ENCODE data around the gene OCA2.

Gene OCA2

GRCh38 chr15:28006116-28006905 is 92.8 kb downstream of the OCA2 start:
- in situ Hi-C loops (cut with HindIII; ENCODE audit: low sequenced_read_pairs) = no loop called here
- TF ChIP-seq CTCF (IDR thresholded peaks at IDR 0.05; ENCODE audit: low read depth, low read length) = no peak
- DNase-seq (ENCODE audit: low read depth, low spot score) = no peak
- no peak overlapping the region for H3K4me3 ChIP-seq (ENCODE audit: low read depth, low read length)

GRCh38 chr15:28005004-28005527 is 94.0 kb downstream of the OCA2 start:
- no peak for DNase-seq (ENCODE audit: low read depth, low spot score)

DNA sequence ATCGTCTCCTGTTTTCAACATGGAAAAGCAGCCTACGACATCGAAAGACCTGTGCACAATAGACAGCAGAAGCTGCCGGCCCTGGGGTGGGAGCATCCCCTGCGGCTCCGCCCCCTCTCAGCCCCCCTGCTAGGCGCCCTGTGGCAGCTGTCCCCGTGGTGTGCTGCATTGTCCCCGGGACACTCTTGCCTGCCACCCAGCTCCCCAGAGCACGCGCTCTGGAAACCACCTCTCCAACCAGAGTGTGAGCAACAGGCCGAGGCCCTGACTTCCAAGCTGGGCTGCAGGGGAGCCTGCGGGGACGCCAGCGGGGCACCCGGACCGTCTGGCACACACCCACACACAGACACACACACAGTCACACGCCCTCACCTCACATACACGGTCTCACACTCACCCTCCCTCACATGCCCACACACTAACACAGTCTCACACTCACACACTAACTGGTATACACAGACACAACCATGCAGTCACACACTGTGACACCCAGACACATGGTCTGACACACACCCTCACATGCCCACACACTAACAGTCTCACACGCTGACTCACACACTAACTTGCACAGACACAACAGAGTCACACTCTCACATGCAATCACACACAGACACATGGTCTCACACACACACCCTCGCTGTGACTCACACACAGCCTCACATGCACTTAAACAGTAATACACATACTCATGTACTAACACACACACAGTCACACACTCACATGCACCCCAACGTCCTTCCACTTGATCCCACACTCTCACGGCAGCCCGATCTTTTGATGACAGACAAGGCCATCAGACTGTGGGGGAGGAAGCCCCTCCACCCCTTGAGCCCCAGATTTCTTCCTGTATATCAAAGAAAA is 94.7 kb downstream of the OCA2 start:
- in situ Hi-C loops (cut with HindIII; ENCODE audit: low sequenced_read_pairs) = no loop called here
- DNase-seq (ENCODE audit: low read depth, low spot score) = no peak
- no peak overlapping the region for H3K4me3 ChIP-seq (ENCODE audit: low read depth, low read length)
- no peak for TF ChIP-seq CTCF (IDR thresholded peaks at IDR 0.05; ENCODE audit: low read depth, low read length)

More at GRCh38 chr15:28005004-28005527, 94.0 kb downstream of the OCA2 start:
- no peak for TF ChIP-seq CTCF (IDR thresholded peaks at IDR 0.05; ENCODE audit: low read depth, low read length)
- in situ Hi-C loops (cut with HindIII; ENCODE audit: low sequenced_read_pairs) = no loop called here
- H3K4me3 ChIP-seq (ENCODE audit: low read depth, low read length) = no peak overlapping the region

- H3K4me3 ChIP-seq (ENCODE audit: low read depth, low read length) = no peak overlapping the region
- TF ChIP-seq CTCF (IDR thresholded peaks at IDR 0.05; ENCODE audit: low read depth, low read length) = no peak
- no peak for DNase-seq (ENCODE audit: low read depth, low spot score)
- in situ Hi-C loops (cut with HindIII; ENCODE audit: low sequenced_read_pairs) = no loop called here
Observed at GRCh38 chr15:28003302-28004037, 95.6 kb downstream of the OCA2 start.

DNA sequence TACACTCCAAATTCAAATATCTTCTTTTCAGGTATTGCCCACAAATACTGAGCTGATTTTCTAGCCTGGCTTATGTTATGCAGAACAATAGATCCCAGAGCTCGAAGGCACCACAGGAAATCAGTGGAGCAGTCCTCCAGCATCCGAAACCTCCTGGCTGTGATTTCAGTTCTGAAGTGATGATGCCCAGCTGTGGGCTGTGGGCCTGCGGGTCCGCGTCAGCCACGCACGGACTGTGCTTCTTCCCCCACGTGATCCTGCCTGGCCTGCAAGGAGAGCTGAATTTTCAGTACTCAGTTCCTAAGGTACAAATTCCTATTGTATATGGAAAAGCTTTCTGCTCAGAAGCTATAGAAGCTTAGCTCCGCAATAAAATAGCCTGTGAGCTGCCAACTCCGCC is 96.2 kb downstream of the OCA2 start:
- H3K4me3 ChIP-seq (ENCODE audit: low read depth, low read length) = no peak overlapping the region
- TF ChIP-seq CTCF (IDR thresholded peaks at IDR 0.05; ENCODE audit: low read depth, low read length) = no peak
- in situ Hi-C loops (cut with HindIII; ENCODE audit: low sequenced_read_pairs) = no loop called here
- DNase-seq (ENCODE audit: low read depth, low spot score) = no peak
